GM18502 (cell line): ENCODE results near the gene CHIT1.

Experiments used
- ATAC-seq: cut with Tn5 transposase; IDR thresholded peaks from one replicate; pipeline ENCODE4 v1.9.1; 2021; ENCODE audit warnings: mild to moderate bottlenecking; ENCODE audit not compliant: unreplicated experiment, poor library complexity

The CHIT1 gene

DNA sequence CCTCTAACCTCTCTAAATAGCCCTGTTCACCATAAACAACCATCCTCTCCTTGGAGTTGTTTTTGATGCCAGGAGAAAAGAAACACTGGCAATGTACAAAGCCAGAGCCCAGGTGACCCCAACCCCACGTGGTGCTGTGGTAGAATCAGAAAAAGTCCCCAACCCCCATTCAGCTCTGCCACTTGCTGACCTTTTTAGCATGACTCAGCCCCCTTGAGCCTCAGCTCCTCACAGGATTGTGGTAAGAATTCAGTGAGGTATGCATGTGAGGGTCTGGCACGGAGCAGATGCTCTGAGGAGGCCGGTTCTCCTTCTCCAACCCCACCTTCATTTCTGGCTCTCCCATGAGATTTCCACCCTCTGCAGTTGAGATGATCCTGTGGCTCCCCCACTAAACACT is 31.8 kb downstream of the CHIT1 start:
- ATAC-seq = no peak

DNA sequence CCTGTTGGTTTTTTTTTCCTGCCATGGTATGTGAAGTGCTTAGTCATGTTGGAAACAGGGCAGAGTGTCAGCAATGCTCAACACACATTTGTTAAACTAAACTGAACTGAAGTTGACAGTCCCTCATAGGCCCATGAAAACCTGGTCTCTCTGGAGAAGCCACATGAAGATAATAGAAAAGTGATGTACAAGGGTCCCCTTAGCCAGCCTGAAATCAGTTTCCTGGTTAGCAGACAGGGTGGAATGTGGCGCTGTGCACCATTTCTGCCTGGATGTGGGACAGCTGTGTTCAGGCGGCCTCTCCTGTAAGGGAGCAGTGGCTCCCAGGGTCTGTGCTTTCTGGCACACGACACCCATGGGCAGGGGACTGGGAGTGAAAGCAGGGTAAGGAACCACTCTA is 33.1 kb downstream of the CHIT1 start:
- no peak for ATAC-seq

DNA sequence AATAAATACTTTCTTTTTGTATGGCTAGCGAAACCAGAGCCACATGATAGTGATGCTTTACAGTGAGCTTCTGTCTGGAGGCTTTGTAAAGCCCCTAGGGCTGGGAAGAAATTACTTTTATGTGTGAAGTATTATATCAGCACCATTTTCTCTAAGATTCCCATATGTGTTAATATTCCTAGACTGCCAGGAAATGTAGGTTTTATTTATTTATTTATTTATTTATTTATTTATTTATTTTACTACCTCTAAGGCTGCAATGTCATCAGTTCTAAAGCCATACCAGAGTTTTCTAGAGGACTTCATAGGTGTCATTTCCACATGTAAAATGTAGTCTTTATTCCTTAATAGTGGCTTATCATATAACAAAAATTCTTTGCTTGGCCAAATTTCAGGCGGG is 38.5 kb downstream of the CHIT1 start:
- ATAC-seq = no peak

DNA sequence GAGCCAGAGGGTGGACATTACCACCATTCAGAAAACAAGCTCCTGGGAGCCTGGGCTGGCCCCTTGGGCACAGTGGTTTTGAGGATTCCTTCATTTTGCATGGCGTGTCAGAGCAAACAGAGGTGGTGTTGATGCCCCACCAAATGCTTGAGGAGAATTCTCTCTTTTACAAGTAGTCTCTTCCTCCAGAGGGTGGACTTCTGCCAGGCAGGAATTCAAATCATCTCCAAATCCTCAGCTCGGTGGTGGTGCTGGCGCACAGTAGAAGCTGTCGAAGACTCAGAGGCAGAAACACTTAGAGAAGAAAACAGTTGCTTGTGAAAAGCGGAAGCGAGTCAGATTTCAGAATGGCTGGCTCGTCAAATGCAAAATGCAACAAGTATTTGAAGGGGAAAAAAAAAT is 39.5 kb downstream of the CHIT1 start:
- ATAC-seq = no peak

DNA sequence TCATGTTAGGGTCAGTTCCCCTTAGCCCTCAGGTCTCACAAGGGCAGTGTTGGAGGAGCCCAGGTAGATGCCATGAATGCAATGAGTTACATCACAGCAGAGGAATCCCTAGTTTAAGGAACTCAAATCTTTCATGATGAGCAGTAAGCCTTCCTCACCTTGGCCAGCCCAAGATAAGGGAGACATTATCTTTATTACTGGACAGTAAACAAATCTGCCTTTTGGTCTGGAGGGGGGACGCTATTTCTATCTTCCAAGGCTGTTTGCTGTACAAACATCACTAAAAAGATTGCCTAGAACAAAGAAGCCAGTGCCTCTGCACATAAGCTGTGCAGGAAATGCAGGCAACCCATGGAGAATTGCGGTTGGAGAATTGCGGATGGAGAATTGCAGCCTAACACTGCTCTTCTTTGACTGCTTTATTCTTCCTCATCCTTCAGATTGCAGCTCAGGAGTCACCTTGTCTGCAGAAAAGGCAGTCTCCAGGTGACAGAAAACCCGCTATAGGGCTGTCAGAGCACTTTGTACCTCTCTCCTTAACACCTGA is 40.7 kb downstream of the CHIT1 start:
- ATAC-seq = no peak

DNA sequence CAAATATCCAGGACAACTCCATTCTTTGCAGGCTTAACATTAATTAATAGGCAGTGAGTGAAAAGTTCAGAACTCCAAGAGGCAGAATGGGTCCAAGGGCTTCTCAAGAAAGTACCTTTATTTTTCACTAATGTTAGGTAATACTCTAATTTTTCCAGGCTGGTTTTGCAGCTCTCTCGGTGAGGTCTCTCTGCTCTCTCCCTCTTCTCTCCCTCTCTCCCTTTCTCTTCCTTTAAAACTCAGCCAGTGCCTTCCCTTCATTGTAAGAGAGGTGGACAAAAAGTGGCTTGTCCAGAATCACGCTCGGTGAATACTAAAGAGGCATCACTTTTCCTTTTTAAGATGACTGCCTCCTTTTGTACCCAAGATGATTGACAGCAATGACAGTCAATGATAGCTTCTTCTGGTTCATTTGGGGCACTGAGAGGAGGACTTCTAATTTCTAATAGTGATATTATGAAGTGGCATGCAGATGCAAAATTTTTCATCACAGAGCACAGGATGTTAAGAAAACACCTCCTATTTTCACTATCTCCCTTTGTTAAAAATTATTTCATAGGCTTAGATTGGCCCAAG is 41.7 kb downstream of the CHIT1 start:
- ATAC-seq = no peak

DNA sequence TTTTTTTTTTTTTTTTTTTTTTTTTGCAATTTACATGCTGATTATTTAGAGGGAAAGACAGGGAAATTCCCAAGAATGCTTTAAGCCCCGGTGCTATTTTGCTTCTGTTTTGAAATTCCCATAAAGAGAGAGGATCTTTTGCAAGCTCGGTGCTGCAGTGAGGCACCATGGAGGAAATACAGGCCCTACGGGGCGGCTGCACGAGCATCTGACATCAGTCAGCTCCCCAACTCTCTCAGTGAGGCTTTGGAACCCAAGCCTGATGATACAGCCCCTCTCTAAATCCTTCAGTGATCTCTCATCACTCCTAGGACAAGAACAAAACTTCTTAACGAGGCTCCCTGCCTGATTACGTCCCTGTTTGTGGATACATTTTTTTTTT is 42.2 kb downstream of the CHIT1 start:
- no peak for ATAC-seq

DNA sequence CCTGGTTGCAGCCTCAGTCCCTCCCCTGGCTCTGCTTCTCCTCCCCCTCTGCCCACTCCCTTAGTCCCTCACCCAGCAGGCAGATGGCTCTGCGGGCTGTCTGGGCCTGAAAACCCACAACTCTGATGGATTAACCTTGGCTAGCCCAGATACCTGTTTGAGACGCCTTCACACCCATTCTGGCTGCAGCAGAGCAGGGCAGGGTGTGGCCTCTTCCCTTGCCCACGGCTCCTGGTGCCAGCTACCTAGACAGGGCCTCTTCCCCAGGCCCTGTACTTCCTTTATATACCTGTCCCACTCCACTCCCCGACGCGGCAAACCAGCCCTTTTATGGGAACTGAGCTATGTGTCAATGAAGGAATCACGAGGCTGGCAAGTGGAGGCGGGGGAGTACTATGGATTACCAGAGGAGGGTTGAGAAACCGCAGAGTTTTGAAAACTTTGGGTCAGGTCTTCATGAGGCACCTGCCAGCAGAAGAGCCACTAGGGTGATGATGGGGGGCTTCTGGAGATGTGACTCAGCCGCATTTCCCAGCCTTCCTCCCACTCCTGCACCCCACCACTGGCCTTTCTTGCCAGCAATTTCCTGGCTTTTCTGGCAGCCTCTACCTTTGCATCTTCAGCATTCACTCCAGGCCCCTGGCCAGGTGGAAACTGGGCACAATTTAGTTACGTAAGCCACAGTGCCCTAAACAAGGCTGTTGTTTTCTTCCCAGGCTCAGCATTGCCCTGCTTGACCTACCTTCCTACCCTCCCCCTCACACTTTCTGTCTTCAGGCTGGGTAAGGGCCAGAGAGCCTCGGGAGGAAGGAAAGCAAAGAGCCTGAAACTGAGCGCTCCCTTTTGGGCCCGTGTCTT is 42.8 kb downstream of the CHIT1 start, which contains the start of gene CHI3L1:
TSS of gene CHI3L1 (minus strand) at position 259 of the 858 bp plus-strand sequence. CDS start at position 178, 81 bp downstream.
- ATAC-seq = no peak

DNA sequence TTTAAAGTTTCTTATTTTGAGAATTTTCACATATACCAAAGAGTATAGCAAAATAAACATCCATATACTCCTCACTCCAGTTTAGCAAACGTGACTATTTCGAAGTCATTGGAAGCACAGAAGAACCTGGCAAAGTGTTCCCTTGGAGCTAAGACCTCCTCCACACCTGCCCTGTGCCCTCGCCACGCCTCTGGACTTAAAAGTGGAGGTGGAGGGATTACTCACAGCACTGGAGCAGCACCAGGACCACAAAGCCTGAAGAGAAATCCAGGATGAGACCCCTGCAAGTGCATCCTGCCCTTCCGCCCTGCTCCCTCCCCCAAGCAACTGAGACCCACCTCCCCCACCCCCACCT is 43.4 kb downstream of the CHIT1 start:
- no peak for ATAC-seq

DNA sequence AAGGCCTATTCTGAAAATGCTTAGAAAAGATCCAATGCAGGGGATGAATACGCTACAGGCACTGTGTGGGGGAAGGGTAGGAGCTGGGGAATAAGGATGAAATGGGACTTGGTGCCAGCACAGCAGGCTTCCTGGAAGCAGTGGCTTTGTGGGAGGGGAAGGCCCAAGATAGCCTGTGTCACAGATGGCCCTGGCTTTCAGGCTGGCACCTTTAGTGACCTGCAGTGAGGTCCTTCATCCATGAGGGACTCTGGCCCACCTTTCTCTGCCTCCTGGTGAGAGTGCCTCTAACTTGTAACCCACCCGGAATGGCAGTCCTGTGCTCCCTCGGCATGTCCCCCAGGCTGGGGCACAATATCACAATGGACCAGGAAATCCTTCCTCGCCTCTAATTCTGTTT is 43.9 kb downstream of the CHIT1 start:
- no peak for ATAC-seq

DNA sequence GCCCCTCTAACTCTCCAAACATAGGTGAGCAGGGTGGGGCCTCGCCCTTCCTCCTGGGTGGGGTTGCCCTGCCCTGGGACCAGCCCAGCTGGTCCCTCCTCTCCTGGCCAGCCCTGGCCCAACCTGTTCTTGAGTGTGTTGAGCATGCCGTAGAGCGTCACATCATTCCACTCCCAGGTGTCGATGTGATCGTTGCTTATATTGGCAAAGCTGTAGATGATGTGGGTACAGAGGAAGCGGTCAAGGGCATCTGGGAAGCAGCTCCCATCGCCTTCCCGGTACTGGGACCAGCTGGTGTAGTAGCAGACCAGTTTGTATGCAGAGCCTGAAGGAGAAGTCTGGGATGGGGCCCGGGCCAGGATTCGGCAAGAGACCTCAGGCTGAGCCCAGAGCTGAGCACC is 44.4 kb downstream of the CHIT1 start:
- no peak for ATAC-seq

DNA sequence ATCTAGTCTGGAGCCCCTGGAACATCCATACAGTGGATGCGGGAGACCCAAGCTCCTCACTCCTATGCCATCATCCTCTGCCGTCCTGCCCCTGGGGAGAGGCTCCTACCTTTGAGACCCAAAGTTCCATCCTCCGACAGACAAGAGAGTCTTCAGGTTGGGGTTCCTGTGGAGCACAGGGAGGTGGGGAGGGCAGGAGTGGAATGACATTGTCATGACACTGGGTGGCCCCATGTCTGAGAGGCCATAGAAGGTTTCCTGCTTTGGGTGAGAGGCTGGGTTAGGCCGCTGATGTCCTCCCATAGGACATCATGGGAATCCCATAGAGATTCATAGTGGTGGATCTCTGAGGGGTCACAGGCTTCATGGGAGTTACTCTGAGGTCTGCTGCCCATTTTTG is 45.0 kb downstream of the CHIT1 start:
- ATAC-seq = no peak

DNA sequence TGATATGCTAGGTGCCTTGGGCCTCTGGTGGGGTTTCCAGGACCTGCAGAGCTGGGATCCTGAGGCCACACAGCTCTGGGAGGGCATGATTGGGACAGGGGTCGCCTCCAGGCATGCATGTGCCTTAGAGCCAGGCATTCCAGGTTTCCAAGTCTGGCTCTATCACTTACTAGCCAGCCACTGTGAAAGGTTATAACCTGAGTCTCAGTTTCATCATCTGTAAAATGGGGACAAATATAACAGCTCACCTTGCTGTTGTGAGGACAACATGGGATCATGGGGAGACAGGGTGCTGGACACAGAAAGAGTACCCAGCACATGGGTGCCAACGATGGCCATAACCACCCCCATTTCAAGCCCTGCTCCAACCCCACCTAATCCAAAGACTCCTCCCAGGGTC is 45.6 kb downstream of the CHIT1 start:
- ATAC-seq = no peak

DNA sequence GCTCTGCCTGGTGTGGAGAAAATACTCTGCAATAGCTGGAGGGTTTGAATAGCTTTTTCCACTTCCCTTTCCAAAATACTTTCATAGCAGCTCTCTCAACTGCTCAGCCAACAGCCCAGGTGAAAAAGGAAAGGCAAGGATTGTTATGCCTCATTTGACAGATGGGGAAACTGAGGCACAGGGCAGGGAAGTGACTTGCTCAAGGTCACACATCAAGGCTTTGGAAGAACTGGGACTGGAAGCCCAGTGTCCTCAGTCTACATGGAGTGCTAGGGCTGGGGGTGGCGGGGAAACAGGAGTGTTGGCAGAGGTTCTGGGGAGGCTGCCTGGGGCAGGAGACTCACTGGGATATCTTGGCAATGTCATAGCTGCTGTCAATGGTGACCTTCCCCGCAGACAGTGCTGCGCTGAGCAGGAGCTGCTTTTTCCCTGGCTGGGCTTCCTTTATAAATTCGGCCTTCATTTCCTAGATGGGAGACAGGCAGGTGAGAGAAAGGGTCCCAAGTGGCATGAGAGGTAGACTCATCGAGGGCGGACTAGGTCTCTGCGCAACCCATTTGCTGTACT is 47.0 kb downstream of the CHIT1 start:
- ATAC-seq = no peak

DNA sequence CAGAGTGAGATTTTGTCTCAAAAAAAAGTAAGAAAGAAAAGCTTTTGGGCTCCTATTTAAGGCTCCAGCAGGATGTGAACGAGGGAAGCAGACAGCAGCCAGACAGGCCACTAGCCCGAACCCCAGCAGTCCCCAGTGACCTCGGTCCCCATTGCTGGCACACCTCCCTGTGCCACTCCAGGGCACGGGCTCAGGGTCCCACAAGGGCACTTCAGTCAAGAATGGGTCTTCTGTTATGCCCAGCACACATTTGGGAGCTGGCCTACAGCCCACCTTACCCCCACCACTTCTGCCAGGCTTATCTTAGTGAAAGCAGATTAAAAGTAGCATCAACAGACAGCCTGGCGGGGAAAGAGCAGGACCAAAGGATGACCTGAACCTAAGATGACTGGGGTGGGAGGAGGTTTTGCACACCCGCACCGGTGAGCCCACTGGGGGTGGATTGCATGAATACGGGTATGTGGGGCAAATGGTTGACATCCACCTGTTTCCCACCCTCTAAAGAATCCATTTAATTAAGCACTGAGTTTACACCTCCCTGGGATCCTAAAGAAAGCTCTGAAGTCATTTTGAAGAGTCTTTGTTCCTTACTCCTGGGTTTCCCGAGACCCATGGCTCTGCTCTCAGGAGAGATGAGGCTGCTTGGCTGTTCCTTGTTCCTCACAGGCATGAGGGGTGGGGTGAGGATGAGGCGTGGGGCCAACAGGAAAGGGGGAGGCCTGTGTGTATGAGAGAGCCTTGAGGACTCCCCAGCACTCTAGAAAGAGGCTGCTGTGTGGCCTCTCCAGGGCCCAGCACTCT is 47.7 kb downstream of the CHIT1 start:
- no peak for ATAC-seq

DNA sequence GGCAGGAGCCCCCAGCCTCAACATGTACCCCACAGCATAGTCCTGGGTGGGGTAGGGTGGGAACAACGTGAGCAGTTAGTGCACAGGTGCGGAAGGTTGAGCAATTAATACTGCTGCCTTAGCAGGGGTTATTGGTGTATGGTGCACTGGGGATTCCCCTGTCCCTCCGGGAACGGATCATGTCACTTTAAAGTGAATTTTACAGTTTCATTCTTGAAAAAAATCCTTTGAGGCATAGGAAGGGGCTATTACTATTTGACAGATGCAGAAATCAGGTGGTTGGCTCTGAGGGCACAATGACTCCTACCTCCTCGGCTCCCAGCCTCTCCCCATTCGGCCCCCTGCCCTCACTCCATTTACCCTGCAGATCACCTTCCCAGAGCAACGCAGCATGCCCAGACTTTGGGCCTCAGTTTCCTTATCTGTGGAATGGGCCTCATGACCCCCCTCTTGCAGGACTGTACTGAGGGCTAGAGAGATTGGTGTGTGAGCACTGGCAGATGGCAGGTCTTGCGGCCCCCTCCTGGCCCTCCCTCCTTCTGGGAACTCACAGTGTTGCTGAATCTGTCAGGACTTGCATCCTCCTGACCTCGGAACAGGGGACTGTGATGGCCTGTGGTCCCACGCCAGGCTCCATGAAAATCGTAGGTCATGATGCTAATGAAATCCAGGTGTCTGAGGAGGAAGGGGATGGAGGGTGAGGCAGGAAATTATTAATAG is 48.7 kb downstream of the CHIT1 start:
- ATAC-seq = no peak

DNA sequence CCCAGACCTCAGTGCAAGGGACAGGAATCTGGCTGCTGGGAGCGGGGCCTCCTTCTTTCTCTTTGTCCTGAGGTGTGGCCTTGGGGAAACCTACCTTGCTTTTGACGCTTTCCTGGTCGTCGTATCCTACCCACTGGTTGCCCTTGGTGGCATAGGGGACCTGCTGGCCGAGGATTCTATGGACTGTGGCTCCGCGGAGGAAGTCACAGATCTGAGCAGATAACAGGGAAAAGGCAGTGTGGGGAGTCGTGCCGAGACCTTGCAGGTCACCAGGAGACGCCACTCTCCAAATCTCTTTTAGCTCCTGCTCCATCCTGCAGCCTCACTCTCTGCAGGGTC is 49.8 kb downstream of the CHIT1 start:
- no peak for ATAC-seq

DNA sequence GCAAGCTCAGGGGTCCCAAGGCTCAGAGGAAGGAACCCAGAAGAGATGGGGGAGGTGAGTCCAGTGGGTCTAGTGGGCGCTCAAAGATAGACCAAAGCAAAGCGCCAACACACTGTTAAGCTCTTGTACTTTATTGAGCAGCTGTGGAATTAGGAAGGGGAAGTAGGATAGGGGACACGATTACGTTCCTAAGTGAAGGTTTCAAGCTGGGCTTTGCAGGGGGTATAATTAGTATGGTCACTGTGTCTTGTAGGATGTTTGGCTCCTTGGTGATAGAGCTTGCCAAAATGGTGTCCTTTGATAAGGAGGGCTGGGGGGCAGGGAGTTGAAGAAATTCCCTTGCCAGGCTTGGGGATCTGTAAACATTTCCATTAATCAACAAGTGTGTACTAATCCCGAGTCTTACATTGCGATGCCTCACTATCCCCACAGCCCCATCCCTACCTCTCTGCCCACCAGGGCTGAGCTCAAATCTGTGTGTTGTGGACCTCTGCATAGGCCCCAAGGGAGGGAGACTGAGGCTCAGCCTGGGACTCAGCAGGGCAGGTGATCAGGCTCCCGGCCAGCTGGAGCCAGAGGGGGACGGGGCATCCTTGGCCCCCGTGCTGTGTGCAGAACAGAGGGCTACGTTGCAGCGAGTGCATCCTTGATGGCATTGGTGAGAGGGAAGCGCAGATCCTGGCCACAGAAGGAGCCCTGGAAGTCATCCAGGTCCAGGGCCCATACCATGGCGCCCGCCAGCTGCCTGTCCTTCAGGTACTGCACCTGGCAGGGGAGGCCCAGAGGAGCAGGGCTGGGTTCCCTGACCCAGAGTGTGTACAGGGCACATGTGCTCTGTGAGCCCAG is 50.4 kb downstream of the CHIT1 start:
- no peak for ATAC-seq

DNA sequence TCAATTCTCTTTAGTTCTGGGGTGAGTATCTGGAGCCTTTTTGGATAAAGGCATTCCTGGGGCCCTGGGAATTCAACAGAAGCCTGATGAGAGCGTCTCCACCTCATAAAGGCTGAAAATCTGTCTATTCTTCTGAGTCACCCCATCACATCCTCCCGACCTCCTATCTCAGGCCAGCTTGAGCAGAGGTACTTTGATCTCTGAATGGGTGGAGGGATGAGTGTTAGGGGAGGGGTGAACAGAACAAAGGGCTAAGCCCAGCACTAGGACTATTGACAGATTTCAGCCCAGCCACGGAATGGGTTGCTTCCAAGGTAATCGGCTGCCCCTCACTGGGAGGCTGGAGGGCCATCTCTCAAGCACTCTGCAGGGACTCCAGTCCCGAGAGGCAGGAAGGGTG is 51.4 kb downstream of the CHIT1 start:
- ATAC-seq = no peak
